ENCODE measurements around the gene PBX1. TPM values are rescaled to one million over a fixed set of nuclear protein-coding genes. Genes with fewer than 3 reads are reported as not detected.

The PBX1 gene
- total and polyA plus RNA-seq, 10 of the 15 experiments (the other 5 are each of a cell fraction or from before 2014, with no cell fraction given): 0.05 to 0.28 (median 0.11) TPM; not detected in 5

GRCh38 chr1:164628772-164629171 is 69.8 kb downstream of the PBX1 start:
- ATAC-seq: no peak
- intact Hi-C loops (cut with micrococcal nuclease; ENCODE audit: unreplicated experiment): no loop called here

More at GRCh38 chr1:164628772-164629171, 69.8 kb downstream of the PBX1 start:
- Histone ChIP-seq H3K9me3 (replicated peaks; ENCODE audit: control insufficient read depth, insufficient read depth, low read length) (no peaks in the 10 kb centered on the region), H2AFZ (ENCODE audit: control insufficient read depth, low read depth, low read length) (no peak overlapping the region), H3K27ac (ENCODE audit: control insufficient read depth, insufficient read depth) (no peak overlapping the region), H3K4me2 (ENCODE audit: control insufficient read depth, insufficient read depth) (no peak overlapping the region), H4K20me1 (ENCODE audit: control insufficient read depth, insufficient read depth) (no peaks in the 10 kb centered on the region), H3K4me1 (ENCODE audit: control insufficient read depth, insufficient read depth, low read length) (no peaks in the 10 kb centered on the region), H3K79me2 (ENCODE audit: control insufficient read depth, insufficient read depth, low read length) (no peaks in the 10 kb centered on the region), H3K4me3 (no peak overlapping the region), H3K9ac (ENCODE audit: control insufficient read depth, insufficient read depth, low read length) (no peak overlapping the region), H3K36me3 (ENCODE audit: control insufficient read depth in 2 of 2, insufficient read depth in 2 of 2, low read length in 1 of 2) (no peaks in the 10 kb centered on the region), H3K27me3 (replicated peaks in 1 of 2; ENCODE audit: control insufficient read depth in 2 of 2, insufficient read depth in 2 of 2, low read length in 1 of 2) (no peaks in the 10 kb centered on the region)
- POLR2A ChIA-PET: no interaction called here
- RAD21 ChIA-PET (ENCODE audit: unreplicated experiment): no interaction called here
- BruUV-seq (replicated peaks): no TSS peak
- SMC1A ChIA-PET (ENCODE audit: uncharacterized antibody, unreplicated experiment): interaction anchor here (0.7 kb wide), 1 partner anchor 178 kb away, joined by 4 read pairs; no protein-coding TSS in a partner anchor
- TF ChIP-seq USF2 (IDR thresholded peaks at IDR 0.05; ENCODE audit: borderline replicate concordance, low read depth, low read length) (no peak), RELA (IDR thresholded peaks at IDR 0.05; ENCODE audit: borderline replicate concordance, partially characterized antibody) (no peak), CTCF (IDR thresholded peaks at IDR 0.05 in 2 of 3, conservative IDR thresholded peaks at IDR 0.05 in 1 of 3; ENCODE audit: control insufficient read depth in 2 of 3, extremely low read depth in 1 of 3, insufficient read depth in 1 of 3, low read depth in 3 of 3, low read length in 3 of 3) (no peak), DPF2 (IDR thresholded peaks at IDR 0.05) (no peak)
- no peak for DNase-seq (ENCODE audit: low read depth, low spot score)
- WGBS (ENCODE audit: insufficient coverage, insufficient replicate concordance, low lambda C conversion rate, missing lambda C conversion rate): 20% methylated on average over 7 of the region's 7 CpGs
- CTCF ChIA-PET: interaction anchor here (2.7 kb wide), 1 partner anchor 10 kb away, joined by 6 read pairs; no protein-coding TSS in a partner anchor
- no peak for FAIRE-seq
- in situ Hi-C loops (cut with MboI): no loop called here
